HEK293 (cell line): ENCODE measurements around the gene TLCD3A.
A peak's percentile ranks its signal among the peaks of the same experiment; 100 is the strongest.
"Not testable (repeated sequence)": the region's sequence is repeated elsewhere in the genome, so short reads cannot be mapped to it uniquely, and the experiment has no call there.

ENCODE experiments used
- CTCF ChIA-PET: fragments of 350-600 bp; formaldehyde crosslinking; extraction: SDS; loops from one replicate; lab custom pipeline; 2021; ENCODE audit warnings: antibody characterized with exemption; lab: Yijun Ruan, JAX
- POLR2A ChIA-PET: fragments of 300-600 bp; formaldehyde crosslinking; extraction: SDS; loops from one replicate; lab custom pipeline; 2020; ENCODE audit warnings: antibody characterized with exemption, inconsistent platforms; lab: Yijun Ruan, JAX
- H3K27ac ChIP-seq: fragments of 200-500 bp; sonication (Bioruptor generic); 2 replicates; pipeline ENCODE4 v1.5.1; 2014; ENCODE audit warnings: low read depth, low read length, control low read depth, inconsistent platforms; ENCODE audit errors: extremely low read depth
- H3K36me3 ChIP-seq, 2 experiments: fragments of 200-500 bp in 1 of 2; sonication (Bioruptor generic) in 1 of 2; 1 replicate in 1 of 2; 2 replicates in 1 of 2; pipeline ENCODE4 v1.5.1; 2014 to 2017; ENCODE audit warnings: inconsistent platforms in 2 of 2, low read length in 2 of 2; ENCODE audit not compliant: control insufficient read depth in 2 of 2, insufficient read depth in 1 of 2
- H3K4me1 ChIP-seq: fragments of 200-500 bp; sonication (Bioruptor generic); 2 replicates; pipeline ENCODE4 v1.5.1; 2014; ENCODE audit warnings: mild to moderate bottlenecking, low read length, inconsistent platforms; ENCODE audit not compliant: control insufficient read depth, insufficient read depth
- H3K4me3 ChIP-seq: 2 replicates; pipeline ENCODE4 v1.5.1; 2011; ENCODE audit warnings: low read depth, mild to moderate bottlenecking, control low read depth, low read length, moderate library complexity
- H3K9me3 ChIP-seq: fragments of 200-500 bp; sonication (Bioruptor generic); 2 replicates; pipeline ENCODE4 v1.5.1; 2014; ENCODE audit warnings: low read depth, low read length, inconsistent platforms; ENCODE audit not compliant: control insufficient read depth, insufficient read depth
- BCL11A ChIP-seq: fragments of 450-650 bp; formaldehyde crosslinking; IDR thresholded peaks from 2 replicates; pipeline ENCODE4 v1.5.1; 2016; ENCODE audit warnings: low read depth, missing biosample characterization, missing genetic modification characterization
- ELK4 ChIP-seq: IDR thresholded peaks from 2 replicates; pipeline ENCODE4 v1.6.1; 2011; ENCODE audit warnings: mild to moderate bottlenecking, low read depth, low read length, borderline replicate concordance
- GLI4 ChIP-seq: fragments of 450-650 bp; formaldehyde crosslinking; IDR thresholded peaks from 2 replicates; pipeline ENCODE4 v1.5.1; 2016; ENCODE audit warnings: missing biosample characterization, missing genetic modification characterization
- IKZF3 ChIP-seq: fragments of 450-650 bp; IDR thresholded peaks from 2 replicates; pipeline ENCODE4 v1.5.0; 2018; ENCODE audit warnings: missing biosample characterization, mild to moderate bottlenecking, missing genetic modification characterization, moderate library complexity
- KLF8 ChIP-seq: fragments of 450-650 bp; formaldehyde crosslinking; IDR thresholded peaks from 2 replicates; pipeline ENCODE4 v1.5.1; 2016; ENCODE audit warnings: missing biosample characterization, missing genetic modification characterization
- PBX3 ChIP-seq: sonication (generic); formaldehyde crosslinking; IDR thresholded peaks from 2 replicates; pipeline ENCODE4 v1.8.1; 2022; ENCODE audit warnings: mild to moderate bottlenecking, moderate library complexity, missing genetic modification reagents
- TRIM28 ChIP-seq: IDR thresholded peaks from 2 replicates; pipeline ENCODE4 v1.6.1; 2011; ENCODE audit warnings: low read length, control low read depth, borderline replicate concordance
- ZBTB17 ChIP-seq: fragments of 450-650 bp; formaldehyde crosslinking; IDR thresholded peaks from 2 replicates; pipeline ENCODE4 v1.5.1; 2016; ENCODE audit warnings: missing biosample characterization, missing genetic modification characterization
- ZBTB20 ChIP-seq: fragments of 450-650 bp; formaldehyde crosslinking; IDR thresholded peaks from 2 replicates; pipeline ENCODE4 v1.5.1; 2016; ENCODE audit warnings: missing biosample characterization, missing genetic modification characterization
- ZFHX2 ChIP-seq: fragments of 450-650 bp; formaldehyde crosslinking; conservative IDR thresholded peaks from 2 replicates; pipeline ENCODE4 v1.5.1; 2016; ENCODE audit warnings: missing biosample characterization, missing genetic modification characterization
- ZIC2 ChIP-seq: fragments of 450-650 bp; formaldehyde crosslinking; IDR thresholded peaks from 2 replicates; pipeline ENCODE4 v1.5.1; 2016; ENCODE audit warnings: missing biosample characterization, missing genetic modification characterization
- ZNF202 ChIP-seq: fragments of 450-650 bp; formaldehyde crosslinking; IDR thresholded peaks from 2 replicates; pipeline ENCODE4 v1.5.1; 2016; ENCODE audit warnings: missing biosample characterization, missing genetic modification characterization, borderline replicate concordance
- ZNF274 ChIP-seq, 2 experiments: fragments of 200-500 bp in 1 of 2; fragments of 450-650 bp in 1 of 2; sonication (Bioruptor generic) in 1 of 2; formaldehyde crosslinking in 1 of 2; IDR thresholded peaks; 2 replicates each; pipeline versions ENCODE4 v1.5.1 to v1.6.1; 2014 to 2016; ENCODE audit warnings: borderline replicate concordance in 1 of 2, inconsistent platforms in 1 of 2, low read length in 1 of 2, missing biosample characterization in 1 of 2, missing genetic modification characterization in 1 of 2
- ZNF366 ChIP-seq: fragments of 450-650 bp; formaldehyde crosslinking; conservative IDR thresholded peaks from 2 replicates; pipeline ENCODE4 v1.5.1; 2016; ENCODE audit warnings: missing biosample characterization, missing genetic modification characterization
- ZNF423 ChIP-seq: fragments of 450-650 bp; formaldehyde crosslinking; IDR thresholded peaks from 2 replicates; pipeline ENCODE4 v1.5.1; 2016; ENCODE audit warnings: missing biosample characterization, missing genetic modification characterization
- ZNF426 ChIP-seq: fragments of 450-650 bp; formaldehyde crosslinking; IDR thresholded peaks from 2 replicates; pipeline ENCODE4 v1.5.1; 2017; ENCODE audit warnings: missing biosample characterization, missing genetic modification characterization, mild to moderate bottlenecking, inconsistent platforms, moderate library complexity
- ZNF549 ChIP-seq: fragments of 450-650 bp; IDR thresholded peaks from 2 replicates; pipeline ENCODE4 v1.5.1; 2018; ENCODE audit warnings: missing biosample characterization, missing genetic modification characterization, mild to moderate bottlenecking, inconsistent platforms, moderate library complexity
- ZNF596 ChIP-seq: fragments of 450-650 bp; IDR thresholded peaks from 2 replicates; pipeline ENCODE4 v1.5.0; 2018; ENCODE audit warnings: missing biosample characterization, mild to moderate bottlenecking, missing genetic modification characterization, moderate library complexity
- ZNF624 ChIP-seq: fragments of 450-650 bp; formaldehyde crosslinking; IDR thresholded peaks from 2 replicates; pipeline ENCODE4 v1.5.1; 2017; ENCODE audit warnings: missing biosample characterization, missing genetic modification characterization
- ZNF658 ChIP-seq: fragments of 450-650 bp; formaldehyde crosslinking; IDR thresholded peaks from 2 replicates; pipeline ENCODE4; 2016; ENCODE audit warnings: missing biosample characterization, missing genetic modification characterization
- ZNF677 ChIP-seq: fragments of 450-650 bp; IDR thresholded peaks from 2 replicates; pipeline ENCODE4 v1.5.0; 2018; ENCODE audit warnings: missing biosample characterization, mild to moderate bottlenecking, missing genetic modification characterization, moderate library complexity

TLCD3A gene

GRCh38 chr17:697682-698081 is 34.7 kb upstream of the TLCD3A start:
- POLR2A ChIA-PET, result interaction anchor here (0.5 to 0.7 kb wide), 2 partner anchors 263 to 378 kb away, joined by 3 to 7 read pairs; no protein-coding TSS in a partner anchor

GRCh38 chr17:698096-698495 is 34.3 kb upstream of the TLCD3A start:
- CTCF ChIA-PET, result interaction anchor here (0.7 to 9.2 kb wide), 9 partner anchors 9 to 518 kb away, joined by 3 to 173 read pairs (median 4); a partner anchor contains a TSS

More at GRCh38 chr17:697682-698081, 34.7 kb upstream of the TLCD3A start:
- H3K4me1 ChIP-seq, result no peaks in the 10 kb centered on the region
- H3K27ac ChIP-seq, result no peak overlapping the region
- CTCF ChIA-PET, result interaction anchor here (0.7 to 9.2 kb wide), 6 partner anchors 9 to 518 kb away, joined by 3 to 173 read pairs (median 18); a partner anchor contains a TSS
- peaks cover 51 to 62% of the 10 kb centered on the region in 2 experiments for H3K36me3 ChIP-seq
- TF ChIP-seq ZNF596 (tag by site-specific recombination) (no peak), ZBTB17 (tag by site-specific recombination) (0 out of 2 replicates have a peak, but pooled peaks have one; percentile 34)
- H3K9me3 ChIP-seq, result no peaks in the 10 kb centered on the region
- H3K4me3 ChIP-seq, result no peak overlapping the region

GRCh38 chr17:699345-699744 is 33.1 kb upstream of the TLCD3A start:
- peaks cover 45 to 51% of the 10 kb centered on the region in 2 experiments for H3K36me3 ChIP-seq
- no peak overlapping the region for H3K4me3 ChIP-seq
- ChIA-PET POLR2A (no interaction called here), CTCF (interaction anchor here (0.6 to 9.2 kb wide), 18 partner anchors 8 to 554 kb away, joined by 3 to 173 read pairs (median 4); partner anchors contain the start of genes TIMM22 and VPS53)
- TF ChIP-seq ZIC2 (tag by site-specific recombination) (no peak), ZBTB17 (tag by site-specific recombination) (no peak), ZNF677 (no peak), ELK4 (no peak), GLI4 (tag by site-specific recombination) (no peak), ZFHX2 (tag by site-specific recombination) (no peak), PBX3 (CRISPR knock-in tag) (no peak), ZNF274 (IDR thresholded peaks at IDR 0.05; ENCODE audit: low read length) (no peak), ZNF274 (tag by site-specific recombination; IDR thresholded peaks at IDR 0.05; ENCODE audit: borderline replicate concordance) (no peak), ZNF549 (tag by site-specific recombination) (no peak), ZNF202 (tag by site-specific recombination) (no peak), ZNF423 (tag by site-specific recombination) (no peak), ZNF658 (tag by site-specific recombination) (no peak), TRIM28 (no peak), ZNF366 (no peak), IKZF3 (tag by site-specific recombination) (no peak), BCL11A (tag by site-specific recombination) (no peak), ZBTB20 (tag by site-specific recombination) (no peak), KLF8 (tag by site-specific recombination) (no peak), ZNF624 (no peak), ZNF426 (tag by site-specific recombination) (no peak)
- no peaks in the 10 kb centered on the region for H3K4me1 ChIP-seq
- H3K9me3 ChIP-seq, result no peaks in the 10 kb centered on the region
- no peak overlapping the region for H3K27ac ChIP-seq

More at GRCh38 chr17:698096-698495, 34.3 kb upstream of the TLCD3A start:
- POLR2A ChIA-PET, result interaction anchor here (0.5 to 0.7 kb wide), 4 partner anchors 9 to 825 kb away, joined by 3 to 7 read pairs (median 4); no protein-coding TSS in a partner anchor
- H3K27ac ChIP-seq, H3K4me1 ChIP-seq, H3K9me3 ChIP-seq, H3K4me3 ChIP-seq: not testable (repeated sequence)
- H3K36me3 ChIP-seq, result peaks cover 52 to 58% of the 10 kb centered on the region in 2 experiments
- 0 out of 2 replicates have a peak, but pooled peaks have one; percentile 2 for TF ChIP-seq ZBTB17 (tag by site-specific recombination)
